ENCODE measurements around the gene ZNF664.

ZNF664 gene

DNA sequence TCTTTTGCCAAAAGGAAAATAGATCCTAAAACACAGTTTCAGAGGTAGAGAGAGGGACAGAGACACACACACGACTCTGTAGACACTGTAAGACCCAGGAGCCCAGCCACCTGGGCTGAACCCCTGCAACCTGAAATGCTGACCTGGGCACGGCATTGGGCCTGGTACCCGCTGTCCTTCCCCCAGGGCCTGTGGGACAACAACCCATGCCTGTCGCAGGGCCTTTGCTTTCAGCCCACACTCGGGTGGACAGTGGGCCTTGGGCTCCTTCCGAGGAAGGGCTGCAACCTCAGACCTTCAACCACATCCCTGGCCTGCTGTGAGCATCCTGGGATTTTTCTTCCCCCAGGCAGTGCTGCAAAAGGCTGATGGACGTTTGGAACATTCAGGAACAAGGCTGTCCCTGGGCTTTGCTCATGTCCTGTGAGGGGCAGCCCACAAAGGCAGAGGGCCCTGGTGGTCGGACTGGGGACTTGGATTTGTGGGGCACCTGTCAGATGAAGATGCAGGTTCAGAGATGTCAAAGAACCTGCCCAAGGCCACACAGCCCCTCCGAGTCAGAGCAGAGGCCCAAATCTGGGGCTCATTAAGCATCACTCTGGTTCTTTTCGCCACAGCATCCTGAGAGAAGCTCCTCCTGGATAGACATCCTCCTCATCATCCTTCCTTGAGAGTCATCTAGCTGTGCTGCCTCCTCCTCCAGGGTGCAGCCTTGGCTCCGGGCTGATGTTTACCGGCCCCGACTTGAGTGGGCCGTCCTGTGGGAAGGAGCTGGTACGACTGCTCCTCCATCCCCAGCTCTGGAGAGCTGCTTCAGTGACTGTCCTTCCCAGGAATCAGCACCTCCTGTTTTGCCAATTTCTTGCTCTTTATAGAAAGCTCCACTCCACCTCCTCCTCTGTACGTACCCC lies 33.0 kb upstream of the ZNF664 start:
- no peak overlapping the region for H2BK5ac ChIP-seq (ENCODE audit: low read depth, low read length, poor library complexity)
- no peak overlapping the region for H2AFZ ChIP-seq (ENCODE audit: insufficient read depth, low read length, poor library complexity)
- no peak overlapping the region for H3K18ac ChIP-seq (ENCODE audit: low read length)
- no peak overlapping the region for H3K27ac ChIP-seq (ENCODE audit: low read depth, low read length)
- peaks cover 56 to 68% of the 10 kb centered on the region in 2 experiments for H3K36me3 ChIP-seq (ENCODE audit: control insufficient read depth in 1 of 2, insufficient read depth in 2 of 2, low read length in 2 of 2)
- peaks cover 15% of the 10 kb centered on the region for H3K9me3 ChIP-seq (ENCODE audit: insufficient read depth, low read depth, low read length)
- no peak overlapping the region for H3K4me3 ChIP-seq (ENCODE audit: low read depth, low read length)
- no peak overlapping the region for H3K4me2 ChIP-seq (ENCODE audit: low read length)
- no peak overlapping the region for H3K4ac ChIP-seq (ENCODE audit: low read depth, low read length)
- H3K14ac ChIP-seq (ENCODE audit: low read length), result no peak overlapping the region
- H2BK120ac ChIP-seq (ENCODE audit: insufficient read depth, low read length, poor library complexity), result no peak overlapping the region
- peaks cover 4 to 7% of the 10 kb centered on the region in 2 experiments for H3K4me1 ChIP-seq (ENCODE audit: control insufficient read depth in 1 of 2, insufficient read depth in 2 of 2, low read length in 2 of 2)
- H4K91ac ChIP-seq (ENCODE audit: low read depth, low read length), result no peak overlapping the region
- no peaks in the 10 kb centered on the region for H3K79me1 ChIP-seq (ENCODE audit: low read length)
- H3K79me2 ChIP-seq (ENCODE audit: control insufficient read depth, insufficient read depth, low read length, poor library complexity), result no peaks in the 10 kb centered on the region
- DNase-seq, result no peak
- no peak overlapping the region for H3K9ac ChIP-seq (ENCODE audit: low read length)
- no CpG with 5 or more reads among the region's 16 CpGs for WGBS (ENCODE audit: extremely low coverage, insufficient coverage, insufficient read length)
- no peak overlapping the region for H3K23ac ChIP-seq (ENCODE audit: low read length)
- no peaks in the 10 kb centered on the region for H3K27me3 ChIP-seq (ENCODE audit: insufficient read depth, low read length)
- H4K12ac ChIP-seq (ENCODE audit: low read depth, low read length), result no peak overlapping the region
- no peak overlapping the region for H4K8ac ChIP-seq (ENCODE audit: low read depth, low read length)
- H2BK12ac ChIP-seq (ENCODE audit: low read length), result no peak overlapping the region
- H2AK5ac ChIP-seq (ENCODE audit: low read length), result no peak overlapping the region

DNA sequence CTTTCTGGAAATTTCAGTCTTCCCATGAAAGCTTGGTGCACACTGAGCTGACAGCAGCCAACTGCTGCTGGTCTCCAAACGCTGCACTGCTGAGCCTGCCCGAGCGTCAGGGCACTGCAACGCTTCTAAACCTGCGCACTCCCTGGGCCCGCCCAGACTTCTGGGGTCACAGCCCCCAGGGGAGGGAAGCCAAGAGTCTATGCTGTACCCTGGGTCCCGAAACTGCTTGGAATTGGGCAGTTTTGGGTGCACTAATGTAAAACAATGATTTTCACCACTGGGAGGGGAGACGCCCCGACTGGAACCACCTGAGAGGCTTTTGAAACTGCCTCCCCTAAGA lies 32.4 kb upstream of the ZNF664 start:
- H2BK5ac ChIP-seq (ENCODE audit: low read depth, low read length, poor library complexity), result no peak overlapping the region
- no peak overlapping the region for H4K8ac ChIP-seq (ENCODE audit: low read depth, low read length)
- H3K27me3 ChIP-seq (ENCODE audit: insufficient read depth, low read length), result no peaks in the 10 kb centered on the region
- no peak overlapping the region for H4K91ac ChIP-seq (ENCODE audit: low read depth, low read length)
- no peak overlapping the region for H2BK12ac ChIP-seq (ENCODE audit: low read length)
- H4K12ac ChIP-seq (ENCODE audit: low read depth, low read length), result no peak overlapping the region
- no peak overlapping the region for H3K18ac ChIP-seq (ENCODE audit: low read length)
- no peaks in the 10 kb centered on the region for H3K79me1 ChIP-seq (ENCODE audit: low read length)
- peaks cover 15% of the 10 kb centered on the region for H3K9me3 ChIP-seq (ENCODE audit: insufficient read depth, low read depth, low read length)
- no peak overlapping the region for H3K4me2 ChIP-seq (ENCODE audit: low read length)
- no peak overlapping the region for H2AFZ ChIP-seq (ENCODE audit: insufficient read depth, low read length, poor library complexity)
- no peak overlapping the region for H2BK120ac ChIP-seq (ENCODE audit: insufficient read depth, low read length, poor library complexity)
- no peak overlapping the region for H3K9ac ChIP-seq (ENCODE audit: low read length)
- H3K79me2 ChIP-seq (ENCODE audit: control insufficient read depth, insufficient read depth, low read length, poor library complexity), result no peaks in the 10 kb centered on the region
- H3K4ac ChIP-seq (ENCODE audit: low read depth, low read length), result no peak overlapping the region
- H3K27ac ChIP-seq (ENCODE audit: low read depth, low read length), result no peak overlapping the region
- H2AK5ac ChIP-seq (ENCODE audit: low read length), result no peak overlapping the region
- H3K4me3 ChIP-seq (ENCODE audit: low read depth, low read length), result no peak overlapping the region
- H3K23ac ChIP-seq (ENCODE audit: low read length), result no peak overlapping the region
- H3K36me3 ChIP-seq (ENCODE audit: control insufficient read depth in 1 of 2, insufficient read depth in 2 of 2, low read length in 2 of 2), result peaks cover 59 to 70% of the 10 kb centered on the region in 2 experiments
- no CpG with 5 or more reads among the region's 9 CpGs for WGBS (ENCODE audit: extremely low coverage, insufficient coverage, insufficient read length)
- no peak overlapping the region for H3K14ac ChIP-seq (ENCODE audit: low read length)
- peaks cover 4 to 7% of the 10 kb centered on the region in 2 experiments for H3K4me1 ChIP-seq (ENCODE audit: control insufficient read depth in 1 of 2, insufficient read depth in 2 of 2, low read length in 2 of 2)
- no peak for DNase-seq

DNA sequence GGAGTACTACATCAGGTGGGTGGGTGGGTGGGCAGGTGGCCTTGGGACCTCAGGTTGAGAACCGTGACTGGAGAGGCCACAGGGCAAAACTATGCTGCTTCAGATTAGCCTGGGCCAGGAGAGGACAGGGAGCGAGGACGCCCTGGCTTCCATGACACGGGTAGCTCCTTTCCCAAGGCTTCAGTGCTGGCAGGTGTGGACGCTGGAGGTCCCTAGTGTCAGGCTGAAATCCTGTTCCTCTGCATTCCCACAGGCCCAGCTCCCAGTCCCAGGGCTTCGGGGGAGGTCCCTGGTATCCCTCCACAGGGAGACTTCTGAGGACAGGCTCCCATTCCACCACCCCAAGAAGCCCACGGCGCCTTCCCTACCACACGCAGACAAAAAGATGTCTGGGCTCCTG lies 32.0 kb upstream of the ZNF664 start:
- H3K36me3 ChIP-seq (ENCODE audit: control insufficient read depth in 1 of 2, insufficient read depth in 2 of 2, low read length in 2 of 2), result peaks cover 56 to 70% of the 10 kb centered on the region in 2 experiments
- no peak overlapping the region for H2BK12ac ChIP-seq (ENCODE audit: low read length)
- H3K14ac ChIP-seq (ENCODE audit: low read length), result no peak overlapping the region
- DNase-seq, result no peak
- H3K23ac ChIP-seq (ENCODE audit: low read length), result no peak overlapping the region
- H3K4me3 ChIP-seq (ENCODE audit: low read depth, low read length), result no peak overlapping the region
- H2AFZ ChIP-seq (ENCODE audit: insufficient read depth, low read length, poor library complexity), result no peak overlapping the region
- H3K4me2 ChIP-seq (ENCODE audit: low read length), result no peak overlapping the region
- no peak overlapping the region for H3K4ac ChIP-seq (ENCODE audit: low read depth, low read length)
- H3K79me1 ChIP-seq (ENCODE audit: low read length), result no peaks in the 10 kb centered on the region
- WGBS (ENCODE audit: extremely low coverage, insufficient coverage, insufficient read length), result no CpG with 5 or more reads among the region's 9 CpGs
- H3K27me3 ChIP-seq (ENCODE audit: insufficient read depth, low read length), result no peaks in the 10 kb centered on the region
- no peak overlapping the region for H2BK5ac ChIP-seq (ENCODE audit: low read depth, low read length, poor library complexity)
- H2BK120ac ChIP-seq (ENCODE audit: insufficient read depth, low read length, poor library complexity), result no peak overlapping the region
- H4K91ac ChIP-seq (ENCODE audit: low read depth, low read length), result no peak overlapping the region
- H2AK5ac ChIP-seq (ENCODE audit: low read length), result no peak overlapping the region
- H3K18ac ChIP-seq (ENCODE audit: low read length), result no peak overlapping the region
- no peak overlapping the region for H3K9ac ChIP-seq (ENCODE audit: low read length)
- no peak overlapping the region for H4K8ac ChIP-seq (ENCODE audit: low read depth, low read length)
- H3K4me1 ChIP-seq (ENCODE audit: control insufficient read depth in 1 of 2, insufficient read depth in 2 of 2, low read length in 2 of 2), result peaks cover 4 to 7% of the 10 kb centered on the region in 2 experiments
- H3K27ac ChIP-seq (ENCODE audit: low read depth, low read length), result no peak overlapping the region
- no peak overlapping the region for H4K12ac ChIP-seq (ENCODE audit: low read depth, low read length)
- H3K79me2 ChIP-seq (ENCODE audit: control insufficient read depth, insufficient read depth, low read length, poor library complexity), result no peaks in the 10 kb centered on the region
- H3K9me3 ChIP-seq (ENCODE audit: insufficient read depth, low read depth, low read length), result peaks cover 15% of the 10 kb centered on the region

DNA sequence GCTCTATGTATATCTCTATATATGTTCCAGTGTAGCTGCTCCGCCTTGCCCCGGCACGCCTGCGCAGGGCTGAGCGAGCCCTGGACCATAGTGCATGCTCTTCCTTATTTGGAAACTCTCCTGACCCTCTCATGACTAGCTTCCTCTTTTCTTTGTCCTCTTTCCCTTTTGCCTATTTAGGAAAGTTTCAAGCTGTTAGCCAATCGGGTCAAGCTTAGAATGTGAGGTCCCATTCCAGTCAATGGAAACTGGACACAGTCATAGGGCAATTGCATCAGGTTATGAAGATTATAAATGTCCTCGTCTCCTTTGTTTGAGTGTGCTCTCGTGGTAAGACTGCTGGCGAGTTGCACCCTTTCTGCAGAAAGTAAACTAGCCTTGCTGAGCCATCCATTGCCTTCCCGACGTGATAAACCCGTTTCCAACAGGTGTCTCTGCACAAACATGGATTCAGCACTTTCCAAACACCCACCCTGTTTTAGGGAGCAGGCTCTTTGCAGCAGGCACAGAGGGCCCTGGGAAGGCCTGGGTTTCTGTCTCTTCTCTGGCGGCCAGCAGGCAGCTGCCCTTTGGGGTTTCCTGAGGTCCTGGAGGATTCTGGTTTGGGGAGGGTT lies 31.3 kb upstream of the ZNF664 start:
- peaks cover 50 to 64% of the 10 kb centered on the region in 2 experiments for H3K36me3 ChIP-seq (ENCODE audit: control insufficient read depth in 1 of 2, insufficient read depth in 2 of 2, low read length in 2 of 2)
- no peak overlapping the region for H3K9ac ChIP-seq (ENCODE audit: low read length)
- H3K79me1 ChIP-seq (ENCODE audit: low read length), result no peaks in the 10 kb centered on the region
- no peaks in the 10 kb centered on the region for H3K27me3 ChIP-seq (ENCODE audit: insufficient read depth, low read length)
- no peak for DNase-seq
- H4K12ac ChIP-seq (ENCODE audit: low read depth, low read length), result no peak overlapping the region
- no peaks in the 10 kb centered on the region for H3K79me2 ChIP-seq (ENCODE audit: control insufficient read depth, insufficient read depth, low read length, poor library complexity)
- H2AFZ ChIP-seq (ENCODE audit: insufficient read depth, low read length, poor library complexity), result no peak overlapping the region
- H4K91ac ChIP-seq (ENCODE audit: low read depth, low read length), result no peak overlapping the region
- H3K4me1 ChIP-seq (ENCODE audit: control insufficient read depth in 1 of 2, insufficient read depth in 2 of 2, low read length in 2 of 2), result peaks cover 4 to 7% of the 10 kb centered on the region in 2 experiments
- no peak overlapping the region for H3K4me2 ChIP-seq (ENCODE audit: low read length)
- H2BK5ac ChIP-seq (ENCODE audit: low read depth, low read length, poor library complexity), result no peak overlapping the region
- no peak overlapping the region for H2AK5ac ChIP-seq (ENCODE audit: low read length)
- no peak overlapping the region for H3K27ac ChIP-seq (ENCODE audit: low read depth, low read length)
- H2BK120ac ChIP-seq (ENCODE audit: insufficient read depth, low read length, poor library complexity), result no peak overlapping the region
- H2BK12ac ChIP-seq (ENCODE audit: low read length), result no peak overlapping the region
- H4K8ac ChIP-seq (ENCODE audit: low read depth, low read length), result no peak overlapping the region
- peaks cover 15% of the 10 kb centered on the region for H3K9me3 ChIP-seq (ENCODE audit: insufficient read depth, low read depth, low read length)
- no peak overlapping the region for H3K14ac ChIP-seq (ENCODE audit: low read length)
- no peak overlapping the region for H3K18ac ChIP-seq (ENCODE audit: low read length)
- no CpG with 5 or more reads among the region's 13 CpGs for WGBS (ENCODE audit: extremely low coverage, insufficient coverage, insufficient read length)
- no peak overlapping the region for H3K4ac ChIP-seq (ENCODE audit: low read depth, low read length)
- no peak overlapping the region for H3K4me3 ChIP-seq (ENCODE audit: low read depth, low read length)
- no peak overlapping the region for H3K23ac ChIP-seq (ENCODE audit: low read length)
